Measurements from ENCODE around the gene FCAMR. TPM values are rescaled to one million over a fixed set of nuclear protein-coding genes. Genes with fewer than 3 reads are reported as not detected.

The FCAMR gene
- polyA plus RNA-seq, 3 donors: not detected

- intact Hi-C loops (cut with micrococcal nuclease): no loop called here
- no peak overlapping the region for H3K27ac ChIP-seq (ENCODE audit: low read depth in 1 of 2, low read length in 2 of 2)
- H3K4me2 ChIP-seq (replicated peaks; ENCODE audit: extremely low read depth, low read length, poor library complexity, severe bottlenecking): no peak overlapping the region
- H3K79me2 ChIP-seq (ENCODE audit: insufficient read depth, low read length): no peaks in the 10 kb centered on the region
- Mint-ChIP-seq H3K4me3 (no peak overlapping the region), H3K9me3 (no peaks in the 10 kb centered on the region), H3K27me3 (ENCODE audit: low read depth in 3 of 3) (peaks cover 6 to 12% (median 9%) of the 10 kb centered on the region in 3 donors), H3K36me3 (no peaks in the 10 kb centered on the region), H3K4me1 (no peaks in the 10 kb centered on the region), H3K27ac (no peak overlapping the region)
- no peaks in the 10 kb centered on the region for H4K20me1 ChIP-seq (ENCODE audit: insufficient read depth, low read length)
- no peak overlapping the region for H3K9ac ChIP-seq (ENCODE audit: insufficient read depth, low read length, poor library complexity, severe bottlenecking)
- DNase-seq: no peak
- TF ChIP-seq CTCF (IDR thresholded peaks at IDR 0.05): no peak
- peaks cover 0 to 4% of the 10 kb centered on the region in 2 donors for H3K27me3 ChIP-seq (ENCODE audit: control insufficient read depth in 2 of 2, insufficient read depth in 2 of 2, low read length in 2 of 2)
- H3K36me3 ChIP-seq (replicated peaks in 1 of 2; ENCODE audit: control insufficient read depth in 1 of 2, insufficient read depth in 2 of 2, low read length in 2 of 2): no peaks in the 10 kb centered on the region
- 95% methylated on average over 2 of the region's 3 CpGs for WGBS (ENCODE audit: insufficient coverage)
- H3K4me3 ChIP-seq (replicated peaks in 1 of 3; ENCODE audit: low read depth in 2 of 3, low read length in 3 of 3): no peak overlapping the region
- no peaks in the 10 kb centered on the region for H3K4me1 ChIP-seq (ENCODE audit: control insufficient read depth in 1 of 2, insufficient read depth in 2 of 2, low read length in 2 of 2)
- H3K9me3 ChIP-seq (replicated peaks in 1 of 2; ENCODE audit: control insufficient read depth in 1 of 2, insufficient read depth in 1 of 2, low read length in 2 of 2): no peaks in the 10 kb centered on the region
- H2AFZ ChIP-seq (ENCODE audit: insufficient read depth, low read depth, low read length, poor library complexity, severe bottlenecking): no peak overlapping the region
Measured at GRCh38 chr1:206986885-206987284, 16.6 kb upstream of the FCAMR start.

- Mint-ChIP-seq H3K36me3 (no peaks in the 10 kb centered on the region), H3K27me3 (ENCODE audit: low read depth in 3 of 3) (peaks cover 6 to 12% (median 9%) of the 10 kb centered on the region in 3 donors), H3K27ac (no peak overlapping the region), H3K9me3 (no peaks in the 10 kb centered on the region), H3K4me3 (no peak overlapping the region), H3K4me1 (no peaks in the 10 kb centered on the region)
- WGBS (ENCODE audit: insufficient coverage): 100% methylated on average over 1 of the region's 3 CpGs
- H3K4me2 ChIP-seq (replicated peaks; ENCODE audit: extremely low read depth, low read length, poor library complexity, severe bottlenecking): no peak overlapping the region
- DNase-seq: no peak
- no peaks in the 10 kb centered on the region for H4K20me1 ChIP-seq (ENCODE audit: insufficient read depth, low read length)
- H3K36me3 ChIP-seq (replicated peaks in 1 of 2; ENCODE audit: control insufficient read depth in 1 of 2, insufficient read depth in 2 of 2, low read length in 2 of 2): no peaks in the 10 kb centered on the region
- TF ChIP-seq CTCF (IDR thresholded peaks at IDR 0.05): no peak
- no peak overlapping the region for H3K9ac ChIP-seq (ENCODE audit: insufficient read depth, low read length, poor library complexity, severe bottlenecking)
- no peak overlapping the region for H3K4me3 ChIP-seq (replicated peaks in 1 of 3; ENCODE audit: low read depth in 2 of 3, low read length in 3 of 3)
- no peak overlapping the region for H3K27ac ChIP-seq (ENCODE audit: low read depth in 1 of 2, low read length in 2 of 2)
- intact Hi-C loops (cut with micrococcal nuclease): no loop called here
- no peaks in the 10 kb centered on the region for H3K4me1 ChIP-seq (ENCODE audit: control insufficient read depth in 1 of 2, insufficient read depth in 2 of 2, low read length in 2 of 2)
- no peaks in the 10 kb centered on the region for H3K79me2 ChIP-seq (ENCODE audit: insufficient read depth, low read length)
- H2AFZ ChIP-seq (ENCODE audit: insufficient read depth, low read depth, low read length, poor library complexity, severe bottlenecking): no peak overlapping the region
- H3K27me3 ChIP-seq (ENCODE audit: control insufficient read depth in 2 of 2, insufficient read depth in 2 of 2, low read length in 2 of 2): peaks cover 0 to 4% of the 10 kb centered on the region in 2 donors
- H3K9me3 ChIP-seq (replicated peaks in 1 of 2; ENCODE audit: control insufficient read depth in 1 of 2, insufficient read depth in 1 of 2, low read length in 2 of 2): no peaks in the 10 kb centered on the region
Measured at GRCh38 chr1:206986402-206986801, 16.1 kb upstream of the FCAMR start.

Data from CD14-positive monocyte (primary cell).